ENCODE measurements around the gene OBSL1.
A peak's percentile ranks its signal among the peaks of the same experiment; 100 is the strongest.

The OBSL1 gene

DNA sequence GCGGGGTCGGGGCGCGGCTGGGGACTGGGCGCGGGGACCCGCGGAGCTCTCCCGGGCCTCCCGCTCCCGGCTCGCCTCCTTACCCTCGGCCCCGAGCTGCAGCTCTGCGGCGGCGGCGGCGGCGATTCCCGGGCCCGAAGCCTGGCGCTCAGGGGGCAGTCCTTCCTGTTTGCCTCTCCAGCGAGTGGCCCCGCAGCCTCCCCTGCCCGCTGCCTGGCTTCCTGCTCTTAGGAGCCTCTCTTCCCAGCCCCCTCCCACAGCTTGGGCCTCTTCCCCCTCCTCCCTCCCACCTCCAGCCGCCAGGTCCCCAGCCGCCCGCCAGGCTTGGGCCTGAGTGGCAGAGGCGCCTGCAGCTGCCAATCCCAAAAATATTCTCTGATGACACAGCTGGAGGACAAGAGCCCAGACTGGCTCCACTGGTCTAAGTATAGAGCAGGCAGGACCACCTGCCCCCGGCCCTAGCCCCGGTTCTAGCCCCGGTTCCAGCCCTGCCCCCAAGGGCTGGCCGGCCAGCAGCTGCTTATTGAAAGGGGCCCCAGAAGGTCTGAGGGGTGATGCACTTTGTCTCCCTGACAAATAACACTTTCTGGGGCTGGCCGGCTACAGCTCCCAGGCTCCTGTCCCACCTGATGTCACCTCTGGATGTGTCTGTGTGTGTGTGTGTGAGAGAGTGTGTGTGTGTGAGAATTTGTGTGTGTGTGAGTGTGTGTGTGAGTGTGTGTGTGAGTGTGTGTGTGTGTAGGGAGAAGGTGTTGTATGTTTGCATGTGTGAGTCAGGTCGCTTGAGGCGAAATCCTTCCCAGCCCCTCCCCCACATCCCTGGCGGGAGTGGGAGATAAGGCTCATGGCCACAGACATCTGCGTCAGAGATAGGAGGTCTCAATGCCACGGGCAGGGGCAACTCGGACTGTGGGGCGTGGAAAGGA is at the start of gene OBSL1:
Gene OBSL1 (minus strand): TSS at position 229 of the 926 bp plus-strand sequence. CDS start 307 bp downstream, outside the sequence.
- peak; percentile 40 to 43 for DNase-seq (ENCODE audit: low read depth in 2 of 2)

DNA sequence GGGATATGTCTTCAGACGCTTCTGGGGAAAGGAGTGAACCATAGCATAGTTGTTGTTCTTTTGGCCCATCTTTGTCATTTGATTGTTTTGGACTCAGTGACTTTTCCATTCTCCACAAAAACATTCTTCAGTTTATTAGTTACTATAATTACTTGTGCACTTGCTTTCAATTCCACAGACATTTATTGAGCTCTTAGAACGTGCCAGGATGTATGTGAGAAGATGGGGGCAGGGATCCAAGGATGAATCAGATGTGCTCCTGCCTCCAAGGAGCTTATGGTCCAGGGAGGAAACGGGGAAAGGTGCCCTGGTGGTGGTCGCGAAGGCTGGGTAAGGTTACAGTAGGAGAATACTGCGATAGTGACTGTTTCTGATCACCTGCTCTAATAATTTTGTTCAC is 49.2 kb upstream of the OBSL1 start:
- DNase-seq (ENCODE audit: low read depth in 2 of 2): no peak

DNA sequence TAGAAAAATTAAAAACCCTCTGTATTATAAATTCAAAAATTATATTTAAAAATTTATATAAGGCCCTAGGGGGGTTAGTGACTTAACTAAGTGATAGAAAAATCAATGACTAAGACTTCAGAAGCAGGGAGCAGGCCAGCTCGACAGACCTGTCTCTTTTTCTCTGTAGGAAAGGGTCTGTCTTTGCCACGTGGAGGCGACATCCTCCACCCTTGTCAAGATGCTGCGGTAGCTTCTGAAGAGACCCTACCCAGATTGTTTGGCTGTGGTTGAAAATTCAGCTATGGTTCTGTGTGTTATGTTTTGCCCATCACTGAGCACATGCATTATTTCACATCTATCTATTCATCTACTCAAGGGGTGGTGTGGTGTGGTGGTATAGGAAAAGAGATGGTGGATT is 47.9 kb upstream of the OBSL1 start:
- no peak for DNase-seq (ENCODE audit: low read depth in 2 of 2)

DNA sequence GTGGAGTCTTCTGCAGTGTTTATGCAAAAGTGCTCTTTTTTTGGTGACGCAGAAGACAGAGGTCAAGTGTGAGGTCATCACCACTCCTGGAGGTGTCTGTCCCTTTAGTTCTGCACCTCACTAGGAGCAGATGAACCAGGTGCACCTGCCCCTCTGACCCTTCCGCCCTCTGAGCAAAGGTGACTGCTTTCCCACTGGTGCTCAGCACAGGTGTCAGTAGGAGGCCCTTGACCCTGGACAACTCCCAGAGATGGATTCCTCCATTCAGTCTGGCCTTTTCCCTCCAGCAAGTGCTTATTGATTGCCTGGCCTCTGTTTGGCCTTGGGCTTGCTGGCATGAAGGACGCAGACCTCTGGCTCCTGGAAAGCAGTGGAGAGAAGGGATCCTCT is 47.4 kb upstream of the OBSL1 start:
- no peak for DNase-seq (ENCODE audit: low read depth in 2 of 2)

DNA sequence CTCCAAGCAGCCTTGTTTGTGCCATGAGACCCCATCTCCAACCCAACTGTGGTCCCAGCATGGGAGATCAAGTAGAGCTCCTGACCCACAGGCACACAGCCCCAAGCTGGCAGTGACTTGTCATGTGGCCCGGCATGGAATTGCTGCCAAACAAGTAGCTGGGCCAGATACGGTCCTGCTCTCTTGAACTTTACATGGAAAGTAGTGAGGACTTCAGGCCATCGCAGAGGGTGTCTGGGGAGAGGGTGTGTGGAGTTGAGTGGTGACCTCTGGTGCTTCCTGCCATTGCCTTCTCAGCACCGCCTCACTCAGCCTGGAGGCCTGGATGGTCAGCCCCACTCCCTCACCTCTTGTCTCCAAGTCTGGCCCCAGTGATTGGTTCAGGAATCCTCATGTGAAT is 45.2 kb upstream of the OBSL1 start:
- no peak for DNase-seq (ENCODE audit: low read depth in 2 of 2)

DNA sequence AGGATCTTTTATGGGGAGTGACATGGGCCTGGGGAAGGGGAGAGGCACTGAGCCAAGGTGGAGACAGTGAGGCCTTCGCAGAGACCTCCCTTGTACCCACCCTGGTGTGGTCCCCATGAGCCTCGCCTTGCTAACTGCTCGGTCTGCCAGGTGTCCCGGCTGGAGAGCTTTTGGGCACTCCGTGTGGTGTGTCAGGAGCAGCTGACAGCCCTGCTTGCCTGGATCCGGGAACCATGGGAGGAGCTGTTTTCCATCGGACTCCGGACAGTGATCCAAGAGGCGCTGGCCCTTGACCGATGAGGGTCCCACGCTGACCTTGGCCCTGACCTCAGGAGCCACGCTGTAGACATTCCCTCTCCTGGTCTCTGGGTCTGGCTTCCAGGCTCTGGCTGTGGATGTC is 44.6 kb upstream of the OBSL1 start:
- DNase-seq (ENCODE audit: low read depth in 2 of 2): no peak

DNA sequence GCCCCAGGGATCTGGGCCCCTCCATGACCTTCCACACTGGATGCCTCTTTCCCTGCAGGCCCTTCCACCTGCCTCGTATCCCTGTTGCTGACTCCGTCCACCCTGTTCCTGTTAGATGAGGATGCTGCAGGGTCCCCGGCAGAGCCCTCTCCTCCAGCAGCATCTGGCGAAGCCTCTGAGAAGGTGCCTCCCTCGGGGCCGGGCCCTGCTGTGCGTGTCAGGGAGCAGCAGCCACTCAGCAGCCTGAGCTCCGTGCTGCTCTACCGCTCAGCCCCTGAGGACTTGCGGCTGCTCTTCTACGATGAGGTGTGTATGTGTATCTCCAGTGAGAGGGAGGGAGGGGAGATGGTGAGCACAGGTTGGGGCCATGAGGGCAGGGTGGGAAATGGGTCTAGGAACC is 43.7 kb upstream of the OBSL1 start:
- DNase-seq (ENCODE audit: low read depth in 2 of 2): no peak

DNA sequence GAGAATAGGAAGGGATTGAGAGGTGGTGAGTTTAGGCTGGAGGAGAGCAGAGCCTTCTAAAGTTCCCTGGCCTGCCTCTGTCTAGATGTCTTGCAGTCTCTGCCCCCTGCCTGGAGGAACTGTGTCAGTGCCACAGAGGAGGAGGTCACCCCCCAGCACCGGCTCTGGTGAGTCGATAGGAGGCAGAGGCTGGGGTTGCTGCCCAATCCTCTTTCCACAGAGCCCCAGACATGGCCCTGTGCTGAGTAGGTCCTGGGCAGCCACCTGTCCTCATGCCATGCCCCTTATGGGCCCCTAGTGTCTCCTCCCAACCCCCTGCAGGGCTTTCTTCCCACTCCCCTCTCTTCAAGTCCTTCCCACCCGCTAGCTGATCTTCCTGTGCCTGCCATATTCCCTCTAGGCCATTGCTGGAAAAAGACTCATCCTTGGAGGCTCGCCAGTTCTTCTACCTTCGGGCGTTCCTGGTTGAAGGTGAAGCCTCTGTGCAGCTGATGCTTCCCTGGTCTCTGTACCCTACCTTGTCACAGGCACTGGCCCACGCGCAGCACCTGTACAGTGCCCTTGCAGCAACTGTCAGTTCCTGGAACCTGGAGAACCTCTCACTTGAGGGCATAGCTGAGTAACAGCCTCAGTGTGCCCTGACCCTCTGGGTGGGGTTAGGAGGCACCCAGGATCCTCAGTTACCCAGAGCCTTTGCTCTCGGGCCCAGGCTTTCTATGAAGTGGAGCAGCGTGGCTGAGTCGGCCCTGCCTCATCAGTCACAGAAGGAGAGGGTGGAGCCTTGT is 42.9 kb upstream of the OBSL1 start:
- no peak for DNase-seq (ENCODE audit: low read depth in 2 of 2)

DNA sequence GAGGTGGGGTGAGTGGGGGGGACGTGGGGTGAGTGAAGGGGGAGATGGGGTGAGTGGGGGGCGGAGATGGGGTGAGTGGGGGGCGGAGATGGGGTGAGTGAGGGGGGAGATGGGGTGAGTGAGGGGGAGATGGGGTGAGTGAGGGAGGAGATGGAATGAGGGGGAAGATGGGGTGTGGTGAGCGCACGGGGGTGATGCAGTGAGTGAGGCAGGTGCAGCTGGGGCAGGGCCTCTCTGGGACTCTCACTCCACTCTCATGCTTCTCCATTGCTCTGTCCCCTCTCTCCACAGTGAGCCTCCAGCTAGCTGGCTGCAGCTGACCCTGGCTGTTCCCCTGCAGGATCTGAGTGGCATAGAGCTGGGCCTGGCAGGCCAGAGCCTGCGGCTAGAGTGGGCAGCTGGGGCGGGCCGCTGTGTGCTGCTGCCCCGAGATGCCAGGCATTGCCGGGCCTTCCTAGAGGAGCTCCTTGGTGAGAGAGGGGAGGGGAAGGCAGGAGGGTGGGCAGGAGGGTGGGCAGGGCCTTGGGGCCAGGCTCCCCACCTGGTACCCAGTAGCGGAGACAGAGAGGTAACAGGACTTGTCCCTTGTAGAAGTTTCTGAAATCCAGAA is 42.2 kb upstream of the OBSL1 start:
- DNase-seq (ENCODE audit: low read depth in 2 of 2): no peak

DNA sequence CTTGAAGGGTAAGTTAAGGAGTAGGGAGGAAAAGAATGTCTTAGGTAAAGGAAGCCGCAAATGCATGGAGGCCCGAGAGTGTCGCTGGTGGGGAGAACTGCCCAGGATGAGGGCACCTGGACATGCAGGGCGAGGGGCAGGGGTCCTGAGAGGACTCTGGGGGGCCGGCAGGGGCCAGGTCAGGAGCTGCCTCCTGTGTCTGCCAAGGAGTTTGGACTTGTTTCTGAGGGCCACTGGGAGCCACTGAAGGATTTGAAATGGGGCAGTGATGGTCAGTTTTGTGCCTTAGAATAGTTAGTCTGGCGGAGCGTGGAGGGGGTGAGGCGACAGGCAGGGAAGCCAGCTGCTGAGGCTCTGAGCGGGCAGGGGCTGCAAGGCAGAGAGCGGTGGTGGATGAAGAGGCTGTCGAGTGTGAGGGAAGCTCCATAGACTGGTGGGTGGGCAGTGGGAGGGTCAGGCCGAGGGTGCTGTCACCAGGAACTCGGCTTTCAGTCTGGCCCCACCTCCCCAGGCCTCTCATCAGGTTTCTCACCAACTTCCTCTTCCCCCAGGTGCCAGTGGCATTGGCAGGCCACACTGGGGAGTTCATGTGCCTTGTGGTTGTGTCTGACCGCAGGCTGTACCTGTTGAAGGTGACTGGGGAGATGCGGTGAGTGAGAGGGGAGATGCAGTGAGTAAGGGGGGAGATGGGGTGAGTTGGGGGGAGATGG is 41.4 kb upstream of the OBSL1 start:
- DNase-seq (ENCODE audit: low read depth in 2 of 2): no peak

DNA sequence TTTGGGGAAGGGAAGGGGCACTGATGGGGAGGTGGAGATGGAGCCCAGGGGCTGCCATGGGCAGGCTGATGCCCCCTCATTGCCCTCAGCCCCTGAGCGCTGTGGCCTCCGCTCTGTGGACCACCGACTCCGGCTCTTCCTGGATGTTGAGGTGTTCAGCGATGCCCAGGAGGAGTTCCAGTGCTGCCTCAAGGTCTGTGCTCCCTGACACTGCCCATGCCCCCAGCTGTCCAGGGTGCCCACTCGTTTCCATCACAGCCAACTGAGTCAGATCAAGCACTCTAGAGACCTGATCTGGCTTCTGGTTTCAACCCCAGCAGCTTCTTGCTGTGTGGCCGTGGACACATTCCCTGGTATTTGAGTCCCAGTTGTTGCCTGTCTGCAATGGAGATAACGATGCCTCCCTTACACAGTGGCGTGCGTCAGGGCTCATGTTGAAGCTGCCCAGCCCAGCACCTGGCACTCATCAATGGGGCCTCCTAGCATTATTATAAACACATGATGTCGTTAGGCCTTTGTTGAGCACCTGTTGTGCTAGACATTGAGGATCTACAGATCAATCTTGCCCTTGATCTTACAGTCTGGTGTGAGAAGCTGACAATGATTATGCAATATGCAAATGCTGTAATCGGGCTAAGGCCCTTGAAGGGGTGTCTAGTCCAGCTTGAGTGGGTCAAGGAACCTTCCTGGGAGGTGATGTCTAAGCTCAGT is 40.7 kb upstream of the OBSL1 start:
- no peak for DNase-seq (ENCODE audit: low read depth in 2 of 2)

DNA sequence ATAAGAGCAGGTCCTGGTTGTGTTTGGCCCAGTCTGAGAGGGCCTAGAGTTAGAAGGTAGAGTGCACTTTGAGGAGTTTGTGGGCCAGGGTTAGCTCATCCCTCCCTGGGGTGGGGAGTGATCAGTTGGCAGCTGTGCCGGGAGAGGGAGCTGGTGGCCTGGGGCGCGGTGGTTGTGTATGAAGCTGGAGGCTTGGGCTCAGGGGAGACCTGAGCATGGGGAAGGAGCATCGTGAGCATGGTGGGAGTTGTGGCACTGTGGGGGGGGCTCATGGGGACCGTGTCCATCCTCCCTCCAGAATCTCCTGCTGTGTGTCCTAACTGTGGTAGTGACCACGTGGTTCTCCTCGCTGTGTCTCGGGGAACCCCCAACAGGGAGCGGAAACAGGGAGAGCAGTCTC is 40.0 kb upstream of the OBSL1 start:
- no peak for DNase-seq (ENCODE audit: low read depth in 2 of 2)

DNA sequence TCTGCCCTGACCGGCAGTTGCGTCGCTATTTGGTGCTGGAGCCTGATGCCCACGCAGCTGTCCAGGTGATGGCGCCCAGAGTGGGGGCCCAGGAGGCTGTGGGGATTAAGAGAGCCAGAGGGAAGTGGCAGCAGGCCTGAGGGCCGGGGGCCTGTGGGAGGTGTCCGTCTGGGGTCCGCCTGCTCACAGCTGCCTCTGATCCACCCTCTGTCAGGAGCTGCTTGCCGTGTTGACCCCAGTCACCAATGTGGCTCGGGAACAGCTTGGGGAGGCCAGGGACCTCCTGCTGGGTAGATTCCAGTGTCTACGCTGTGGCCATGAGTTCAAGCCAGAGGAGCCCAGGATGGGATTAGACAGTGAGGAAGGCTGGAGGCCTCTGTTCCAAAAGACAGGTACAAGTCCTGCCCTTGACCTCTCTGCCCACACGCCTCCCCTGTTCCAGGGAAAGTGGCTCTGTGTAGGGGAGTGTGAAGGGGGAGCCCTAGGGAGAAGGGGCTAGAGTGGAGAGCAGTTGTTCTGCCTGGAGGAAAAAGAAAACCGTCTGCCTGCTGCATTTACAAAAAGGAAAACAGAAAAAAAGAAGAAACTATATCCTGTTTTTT is 37.9 kb upstream of the OBSL1 start:
- DNase-seq (ENCODE audit: low read depth in 2 of 2): no peak

DNA sequence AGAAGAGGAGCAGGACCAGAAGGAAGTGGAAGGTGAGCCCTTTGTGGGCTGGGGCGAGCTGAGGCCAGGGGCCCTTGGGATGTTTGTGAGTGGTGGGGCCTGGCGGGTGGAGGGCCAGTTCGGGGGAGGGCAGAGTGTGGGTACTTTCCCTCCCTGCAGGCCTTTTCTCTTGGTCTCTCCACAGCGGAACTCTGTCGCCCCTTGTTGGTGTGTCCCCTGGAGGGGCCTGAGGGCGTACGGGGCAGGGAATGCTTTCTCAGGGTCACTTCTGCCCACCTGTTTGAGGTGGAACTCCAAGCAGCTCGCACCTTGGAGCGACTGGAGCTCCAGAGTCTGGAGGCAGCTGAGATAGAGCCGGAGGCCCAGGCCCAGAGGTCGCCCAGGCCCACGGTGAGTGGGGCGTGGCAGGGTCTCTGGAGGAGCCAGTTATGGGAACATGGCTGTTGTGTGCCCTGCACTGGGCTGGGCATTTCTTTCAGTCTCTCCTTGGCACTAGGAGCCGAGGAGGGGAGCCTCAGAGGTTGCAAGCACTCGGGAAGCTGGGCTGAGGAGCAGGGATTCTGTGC is 37.1 kb upstream of the OBSL1 start:
- no peak for DNase-seq (ENCODE audit: low read depth in 2 of 2)

DNA sequence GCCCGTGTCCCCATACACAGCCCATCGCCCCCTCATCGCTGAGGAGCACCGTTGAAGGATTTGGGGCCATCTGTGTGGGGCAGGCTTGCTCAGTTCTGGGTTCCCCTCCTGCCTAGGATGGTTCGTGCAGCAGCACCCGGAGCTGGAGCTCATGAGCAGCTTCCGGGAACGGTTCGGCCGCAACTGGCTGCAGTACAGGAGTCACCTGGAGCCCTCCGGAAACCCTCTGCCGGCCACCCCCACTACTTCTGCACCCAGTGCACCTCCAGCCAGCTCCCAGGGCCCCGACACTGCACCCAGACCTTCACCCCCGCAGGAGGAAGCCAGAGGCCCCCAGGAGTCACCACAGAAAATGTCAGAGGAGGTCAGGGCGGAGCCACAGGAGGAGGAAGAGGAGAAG is 36.6 kb upstream of the OBSL1 start:
- no peak for DNase-seq (ENCODE audit: low read depth in 2 of 2)

DNA sequence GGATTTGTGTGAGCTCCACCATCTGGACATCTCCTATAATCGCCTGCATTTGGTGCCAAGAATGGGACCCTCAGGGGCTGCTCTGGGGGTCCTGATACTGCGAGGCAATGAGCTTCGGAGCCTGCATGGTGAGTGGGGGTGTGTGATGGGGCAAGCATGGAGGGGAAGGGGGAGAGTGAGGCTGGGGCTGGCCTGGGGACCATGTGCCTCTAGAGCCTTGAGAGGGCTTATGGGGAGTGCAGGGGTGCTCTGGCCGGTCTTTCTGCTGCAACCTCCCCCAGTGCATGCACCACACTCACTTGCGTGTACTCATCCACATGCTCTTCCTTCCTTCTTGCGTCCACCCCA is 34.2 kb upstream of the OBSL1 start:
- no peak for DNase-seq (ENCODE audit: low read depth in 2 of 2)

DNA sequence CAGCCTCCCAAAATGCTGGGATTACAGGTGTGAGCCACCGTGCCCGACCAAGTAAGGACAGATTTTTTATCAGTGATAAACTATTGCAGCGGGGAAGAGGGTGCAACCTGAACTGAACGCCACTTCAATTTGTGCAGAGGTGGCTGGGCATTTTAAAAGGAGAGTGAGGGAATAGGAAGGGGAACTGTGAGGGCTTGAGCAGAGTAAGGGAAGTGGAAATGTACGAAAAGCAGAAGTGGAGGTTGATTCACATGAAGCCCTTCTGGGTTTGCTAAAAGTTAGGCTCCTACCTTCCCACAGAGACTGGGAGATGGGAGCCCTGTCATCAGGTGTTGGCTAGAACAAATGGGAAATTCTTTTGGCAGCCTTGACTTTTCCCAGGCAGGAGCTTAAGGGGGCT is 32.4 kb upstream of the OBSL1 start:
- DNase-seq (ENCODE audit: low read depth in 2 of 2): no peak

DNA sequence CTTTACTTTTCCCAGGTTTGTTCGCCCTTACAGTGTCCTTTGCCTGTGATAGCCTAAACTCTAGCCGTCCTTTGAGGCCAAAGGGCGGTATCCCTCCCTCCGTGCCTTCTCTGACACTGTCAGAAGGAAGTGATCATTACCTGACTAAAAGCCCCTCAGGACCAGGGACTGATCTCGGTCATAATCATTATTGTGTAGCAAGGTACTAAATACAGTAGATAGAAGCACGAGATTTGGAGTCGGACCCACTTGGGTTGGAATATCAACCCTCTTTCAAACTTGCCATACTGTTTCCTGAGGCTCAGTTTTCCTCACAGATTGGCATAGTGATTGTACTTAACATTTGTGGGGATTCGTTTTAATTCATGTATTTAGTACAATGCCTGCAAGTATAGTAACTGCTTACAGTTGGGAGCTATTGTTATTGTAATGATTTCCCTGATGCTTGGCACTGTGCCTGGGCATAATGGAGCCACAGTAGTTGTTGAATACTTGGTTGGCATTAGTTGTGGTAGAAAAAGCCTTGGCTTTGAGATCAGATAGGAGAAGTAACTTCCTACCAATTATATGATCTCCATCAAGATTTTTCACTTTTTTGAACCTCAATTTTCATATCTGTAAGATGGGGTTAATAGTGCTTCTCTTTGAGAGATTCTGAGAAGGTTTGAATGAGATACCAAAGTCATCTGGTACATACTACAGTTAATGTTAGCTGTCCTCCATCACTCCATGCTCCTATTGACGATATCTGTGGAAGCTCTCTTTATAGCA is 27.2 kb upstream of the OBSL1 start:
- DNase-seq (ENCODE audit: low read depth in 2 of 2): no peak

DNA sequence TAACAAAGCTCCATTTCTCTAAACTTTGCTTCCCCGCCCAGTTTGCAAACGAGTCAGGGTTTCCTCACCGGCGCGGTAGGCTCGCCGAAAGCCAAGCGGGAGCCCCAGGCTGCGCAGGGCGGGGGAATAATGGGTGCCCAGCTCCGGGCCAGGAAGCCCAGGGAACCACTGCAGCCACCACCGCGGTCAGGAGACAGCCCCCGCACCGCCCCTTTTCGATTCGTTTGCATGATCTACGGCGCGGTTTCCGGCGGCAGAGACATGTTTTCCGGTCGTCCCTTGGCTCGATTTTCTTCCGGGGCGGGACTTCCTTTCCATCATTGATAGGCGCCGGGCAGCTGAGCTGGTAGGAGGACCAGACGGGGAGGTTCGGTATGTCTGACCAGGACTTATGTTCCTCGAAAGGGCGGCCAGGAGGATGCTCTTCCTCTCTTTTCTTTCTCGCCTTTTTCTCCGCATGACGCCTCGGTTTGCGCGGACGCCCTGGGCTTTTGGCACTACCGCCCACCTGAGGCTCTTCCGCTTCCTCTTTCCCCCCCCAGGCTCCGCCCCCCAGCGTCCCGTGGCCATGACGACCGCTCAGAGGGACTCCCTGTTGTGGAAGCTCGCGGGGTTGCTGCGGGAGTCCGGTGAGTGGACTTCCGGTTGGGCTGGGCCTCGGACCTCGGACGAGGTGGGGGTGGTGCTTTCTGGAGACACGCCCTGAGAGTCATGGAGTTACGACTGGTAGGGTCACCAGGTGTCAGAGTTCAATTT is 26.4 kb upstream of the OBSL1 start, which contains the start of gene STK11IP:
Gene STK11IP (plus strand): TSS at position 306 of the 756 bp plus-strand sequence. CDS start 263 bp downstream, at position 569.
- DNase-seq (ENCODE audit: low read depth in 2 of 2): peak; percentile 82 to 87
